ENCODE measurements around the gene SERPINA5.

The SERPINA5 gene, protein sequence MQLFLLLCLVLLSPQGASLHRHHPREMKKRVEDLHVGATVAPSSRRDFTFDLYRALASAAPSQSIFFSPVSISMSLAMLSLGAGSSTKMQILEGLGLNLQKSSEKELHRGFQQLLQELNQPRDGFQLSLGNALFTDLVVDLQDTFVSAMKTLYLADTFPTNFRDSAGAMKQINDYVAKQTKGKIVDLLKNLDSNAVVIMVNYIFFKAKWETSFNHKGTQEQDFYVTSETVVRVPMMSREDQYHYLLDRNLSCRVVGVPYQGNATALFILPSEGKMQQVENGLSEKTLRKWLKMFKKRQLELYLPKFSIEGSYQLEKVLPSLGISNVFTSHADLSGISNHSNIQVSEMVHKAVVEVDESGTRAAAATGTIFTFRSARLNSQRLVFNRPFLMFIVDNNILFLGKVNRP

DNA sequence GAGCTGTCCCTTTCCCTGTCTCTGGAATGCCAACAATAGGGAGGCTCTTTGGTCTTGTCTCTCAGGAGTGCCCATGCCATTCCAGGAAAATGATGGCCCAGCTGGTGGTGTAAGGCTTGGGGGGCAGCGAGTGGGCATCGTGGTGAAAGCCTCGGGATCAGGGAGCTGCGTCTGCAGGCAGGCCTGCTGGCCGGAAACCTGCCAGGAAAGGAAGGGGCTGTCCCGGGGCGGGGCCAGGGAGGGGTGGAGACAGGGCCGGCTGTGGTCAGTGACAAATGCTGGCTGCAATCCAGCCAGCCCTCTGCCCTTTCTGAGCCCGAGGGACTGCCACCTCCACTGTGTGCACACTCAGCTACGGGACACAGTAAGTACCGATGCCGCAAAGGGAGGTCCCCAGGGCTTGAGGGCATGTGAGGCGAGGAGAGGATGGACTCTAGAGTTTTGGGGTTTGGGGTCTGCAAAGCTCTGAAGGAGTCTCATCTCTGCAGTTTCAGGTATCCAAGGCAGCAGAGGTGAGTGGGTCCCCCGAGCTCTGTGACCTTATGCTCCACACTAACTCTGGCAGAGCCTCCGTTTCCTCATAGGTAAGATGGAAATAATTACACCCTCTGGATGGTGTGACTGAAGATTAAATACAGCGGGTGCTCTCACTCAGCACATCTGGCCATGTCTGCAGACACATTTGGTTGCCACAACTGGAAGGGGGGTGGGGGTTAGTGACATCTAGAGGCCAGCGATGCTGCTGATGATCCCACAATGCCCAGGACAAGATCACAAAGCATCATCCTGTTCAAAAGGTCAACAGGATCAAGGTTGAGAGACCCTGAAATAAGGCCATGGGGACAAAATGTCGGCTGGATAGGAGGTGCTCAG is at the start of gene SERPINA5:
TSS of gene SERPINA5 (plus strand) at position 300 of the 873 bp plus-strand sequence. CDS start 5,937 bp downstream, outside the sequence.
- DNase-seq: no peak

DNA sequence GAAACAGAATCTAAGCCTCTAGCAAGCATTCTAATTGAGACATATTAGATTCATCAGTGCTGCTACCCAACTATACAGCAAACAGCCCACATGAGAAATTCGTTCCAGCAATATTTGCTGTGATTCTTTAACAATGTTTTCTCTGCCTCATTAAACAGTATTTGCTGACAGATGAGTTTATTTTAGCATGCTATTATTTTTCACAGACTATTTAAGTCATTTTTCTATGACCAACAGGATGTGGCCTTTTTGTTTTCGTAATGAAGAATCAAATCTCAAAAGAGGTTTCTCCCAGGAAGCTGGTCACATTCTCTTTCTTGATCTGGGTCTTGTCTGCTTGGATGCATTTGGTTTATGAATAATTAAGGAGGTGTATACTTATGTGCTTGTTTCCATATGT is 48.8 kb upstream of the SERPINA5 start:
- no peak for DNase-seq

DNA sequence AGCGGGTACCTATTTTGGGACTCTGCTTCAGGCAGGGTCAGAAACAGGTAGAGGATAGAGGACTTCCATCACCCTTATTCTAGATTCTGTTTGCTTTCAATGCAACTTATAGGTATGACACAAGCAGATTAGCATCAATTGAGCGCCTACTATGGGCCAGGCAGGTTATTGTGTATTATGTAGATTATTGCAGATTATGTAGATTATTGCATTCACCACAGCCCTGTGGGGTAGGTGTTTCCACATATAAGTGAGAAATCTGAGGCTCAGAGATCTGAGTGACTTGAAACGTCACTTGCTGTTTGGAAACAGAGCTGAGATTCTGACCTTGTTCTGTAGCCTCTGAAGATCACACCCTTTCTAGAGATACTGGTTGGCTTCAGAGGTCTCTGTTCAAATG is 45.7 kb upstream of the SERPINA5 start:
- DNase-seq: no peak

DNA sequence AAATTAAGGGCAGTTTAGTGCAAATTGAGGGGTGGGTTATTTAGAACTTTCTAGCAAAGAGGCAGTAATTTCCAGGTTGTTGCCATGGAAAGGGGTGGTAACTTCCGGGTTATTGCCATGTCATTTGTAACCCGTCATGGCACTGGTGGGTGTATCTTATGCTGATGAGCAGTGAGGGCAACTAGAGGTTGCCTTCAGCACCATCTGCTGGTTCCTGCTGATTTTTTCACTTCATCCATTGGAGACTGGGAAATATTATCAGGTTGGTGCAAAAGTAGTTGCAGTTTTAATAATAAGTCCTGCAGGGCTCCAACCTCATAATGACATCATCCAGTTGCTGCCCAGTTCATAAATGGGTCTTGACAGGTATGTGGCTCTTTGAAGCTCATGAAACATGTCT is 44.4 kb upstream of the SERPINA5 start:
- no peak for DNase-seq

DNA sequence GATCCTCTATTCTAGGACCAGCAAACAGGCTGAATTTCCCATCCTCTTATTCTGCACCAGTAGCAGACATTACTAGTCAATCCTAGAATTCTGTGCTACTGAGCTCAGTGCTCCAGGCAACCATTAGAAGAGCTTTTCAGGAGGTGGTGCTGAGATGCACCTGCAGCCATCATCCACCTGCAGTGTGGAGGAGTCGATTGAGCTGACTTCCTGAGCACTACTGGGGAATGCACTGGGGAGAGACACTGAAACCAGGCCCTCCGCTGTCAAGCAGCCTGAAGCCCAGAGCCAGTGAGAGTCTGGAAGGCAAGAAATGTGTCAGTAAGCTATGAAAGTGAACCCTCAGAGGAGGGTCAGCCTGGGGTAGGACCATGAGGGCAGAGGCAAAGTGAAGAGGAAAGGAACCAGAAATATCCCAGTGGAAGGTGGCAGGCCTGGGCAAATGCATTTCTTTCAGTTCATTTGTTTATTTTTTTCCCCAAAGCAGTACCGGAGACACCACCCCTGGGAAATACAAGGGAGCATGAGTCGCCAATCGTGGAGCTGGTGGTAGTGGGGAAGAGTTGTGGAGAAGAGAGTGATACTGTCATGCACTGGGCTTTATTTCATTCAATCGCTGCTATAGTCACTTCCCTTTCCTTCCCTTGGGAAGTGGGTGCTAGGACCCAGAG is 43.0 kb upstream of the SERPINA5 start:
- DNase-seq: no peak

DNA sequence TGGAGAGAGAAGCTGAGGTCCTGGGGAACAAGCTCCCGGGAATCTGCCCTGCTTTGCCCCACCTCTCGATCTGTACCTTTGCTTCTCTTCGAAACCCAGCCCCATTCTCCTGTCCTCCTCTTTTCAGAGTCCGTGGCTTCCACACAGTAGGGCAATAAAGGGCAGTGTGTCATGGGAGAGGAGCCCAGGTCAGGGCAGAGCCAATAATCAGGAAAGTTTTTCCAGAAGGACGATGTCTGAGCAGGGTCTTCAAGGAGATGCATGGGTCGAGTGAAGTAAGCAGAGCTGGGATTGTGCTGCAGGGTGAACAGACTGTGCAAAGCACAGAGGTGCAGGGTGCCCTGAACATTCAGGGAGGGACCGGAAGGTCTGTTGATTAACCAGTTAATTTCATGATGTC is 42.0 kb upstream of the SERPINA5 start:
- DNase-seq: no peak

DNA sequence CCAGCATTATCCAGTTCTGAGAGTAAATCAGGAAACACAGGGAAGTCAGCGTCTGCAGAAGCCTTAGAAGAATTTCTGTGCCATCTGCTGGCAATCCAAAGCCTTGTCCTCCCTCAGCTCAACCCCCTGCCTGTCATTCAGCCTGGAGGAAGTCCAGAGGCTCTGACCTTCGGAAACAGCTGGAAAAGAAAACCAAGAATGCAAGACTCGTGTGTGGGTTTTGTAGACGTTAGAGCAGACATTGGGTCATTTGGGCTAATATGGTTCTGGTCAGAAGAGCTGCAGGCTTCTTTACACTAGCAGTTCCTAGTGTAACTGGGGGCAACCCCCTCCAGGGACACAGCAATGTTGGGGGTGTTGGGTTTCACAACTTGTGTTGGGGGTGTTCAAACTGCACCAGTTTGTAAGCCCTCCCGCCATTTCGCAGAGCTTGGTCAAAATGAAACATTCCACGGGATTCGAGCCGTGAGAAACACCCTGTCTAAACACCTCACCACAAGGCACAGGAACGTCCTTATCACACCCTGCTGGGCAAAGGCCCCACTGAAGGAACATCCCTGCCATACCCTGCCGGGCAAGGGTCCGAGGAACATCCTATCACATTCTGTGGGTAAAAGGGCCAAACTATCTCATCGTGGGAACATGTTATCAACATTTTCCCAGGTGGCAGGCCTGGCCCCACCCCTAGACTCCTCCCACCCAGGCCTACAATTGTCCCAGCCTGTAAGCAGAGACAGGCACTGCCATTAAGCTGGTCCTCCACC is 41.0 kb upstream of the SERPINA5 start:
- no peak for DNase-seq

DNA sequence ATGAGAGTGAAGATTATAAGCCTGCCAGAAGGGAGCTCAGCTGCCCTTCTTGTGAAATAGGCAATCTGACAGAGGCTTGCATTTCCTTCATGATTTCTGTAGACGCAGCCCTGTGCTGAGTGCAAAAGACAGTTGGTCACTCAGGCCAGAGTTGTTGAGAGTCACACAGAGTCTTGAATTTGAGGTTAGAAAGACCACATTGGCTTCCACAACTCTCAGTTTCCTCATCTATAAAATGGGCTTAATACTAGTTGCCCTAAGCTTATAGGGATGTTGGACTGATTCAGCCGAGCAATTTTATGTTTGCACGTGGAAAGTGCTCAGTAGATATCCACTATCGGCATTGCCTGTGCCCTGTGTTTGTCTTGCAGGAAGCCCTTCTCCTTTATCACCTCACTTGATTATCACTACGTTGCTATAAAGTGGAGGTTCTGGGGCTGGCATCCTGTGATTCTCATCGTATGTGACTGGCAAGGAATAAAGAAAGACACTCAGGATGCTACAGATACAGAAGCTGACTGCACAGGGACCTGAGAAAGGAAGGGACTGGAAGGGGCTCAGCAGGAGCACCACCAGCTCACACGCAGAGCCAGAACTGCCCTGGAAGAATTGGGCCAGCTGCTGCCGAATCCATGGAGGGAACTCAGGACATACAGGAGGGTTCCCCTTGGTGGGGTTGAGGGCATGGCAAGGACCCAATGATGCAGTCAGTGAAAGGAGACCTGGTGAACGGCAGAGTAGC is 39.8 kb upstream of the SERPINA5 start:
- DNase-seq: no peak

DNA sequence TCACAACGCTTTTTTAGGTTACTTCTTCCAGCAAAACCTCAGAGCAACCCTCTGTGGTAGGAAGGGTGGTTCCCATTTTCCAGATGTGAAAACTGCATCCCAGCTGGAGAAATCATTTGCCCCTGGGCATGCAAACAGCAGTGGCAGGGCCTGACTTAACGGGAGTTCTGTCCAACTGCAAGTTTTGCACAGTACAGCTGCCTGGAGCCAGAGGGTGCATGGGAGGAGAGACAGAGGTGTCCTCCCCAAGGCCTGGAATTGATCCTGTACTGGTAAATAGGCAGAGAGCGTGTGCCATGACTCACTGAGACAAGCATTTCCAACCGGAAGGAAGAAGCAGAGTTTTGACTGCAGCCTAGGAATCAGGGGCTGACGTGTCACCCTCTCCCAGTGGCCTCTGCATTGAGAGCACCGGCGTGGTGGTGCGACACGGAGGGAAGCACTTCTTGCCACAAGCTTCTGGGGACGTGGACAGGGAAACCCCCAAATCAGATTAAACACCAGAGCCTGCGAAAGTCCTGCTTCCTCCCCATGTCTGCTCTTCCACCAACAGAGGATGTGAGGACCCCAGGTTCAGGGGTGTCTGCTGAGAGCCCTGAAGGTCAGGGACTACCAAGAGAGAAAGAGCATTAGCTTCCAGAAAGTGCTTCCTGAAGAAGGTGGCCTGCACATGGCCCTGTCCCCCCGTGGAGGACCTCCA is 39.0 kb upstream of the SERPINA5 start:
- DNase-seq: no peak

DNA sequence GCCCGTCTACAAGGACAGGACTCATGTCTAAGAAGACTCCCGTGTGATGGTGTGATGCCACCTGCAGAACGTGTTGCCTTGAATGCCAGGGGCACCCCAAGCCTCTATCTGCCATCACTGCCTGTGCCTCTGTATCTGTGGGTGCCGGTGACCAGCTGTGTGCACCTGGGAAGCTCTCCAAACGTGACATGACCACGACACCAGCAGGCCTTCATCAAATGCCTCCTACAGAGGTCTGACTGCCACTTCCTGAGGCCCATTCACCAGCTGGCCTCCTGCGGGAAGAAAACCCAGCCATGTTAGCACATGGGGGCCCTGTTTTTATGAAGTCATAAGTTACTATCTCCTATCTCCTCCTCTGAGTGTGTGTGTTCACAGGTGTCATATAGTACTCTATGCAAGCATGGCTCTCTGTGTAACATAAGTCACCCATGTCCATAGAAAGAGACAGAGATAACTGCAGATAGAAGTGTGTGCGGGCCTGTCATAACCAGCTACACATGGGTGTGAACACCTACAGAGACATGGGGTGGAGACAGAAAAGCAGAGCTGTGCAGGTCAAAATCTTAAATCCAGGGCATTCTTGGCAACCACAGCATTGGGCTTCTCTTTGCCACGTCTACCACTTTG is 38.3 kb upstream of the SERPINA5 start:
- no peak for DNase-seq

DNA sequence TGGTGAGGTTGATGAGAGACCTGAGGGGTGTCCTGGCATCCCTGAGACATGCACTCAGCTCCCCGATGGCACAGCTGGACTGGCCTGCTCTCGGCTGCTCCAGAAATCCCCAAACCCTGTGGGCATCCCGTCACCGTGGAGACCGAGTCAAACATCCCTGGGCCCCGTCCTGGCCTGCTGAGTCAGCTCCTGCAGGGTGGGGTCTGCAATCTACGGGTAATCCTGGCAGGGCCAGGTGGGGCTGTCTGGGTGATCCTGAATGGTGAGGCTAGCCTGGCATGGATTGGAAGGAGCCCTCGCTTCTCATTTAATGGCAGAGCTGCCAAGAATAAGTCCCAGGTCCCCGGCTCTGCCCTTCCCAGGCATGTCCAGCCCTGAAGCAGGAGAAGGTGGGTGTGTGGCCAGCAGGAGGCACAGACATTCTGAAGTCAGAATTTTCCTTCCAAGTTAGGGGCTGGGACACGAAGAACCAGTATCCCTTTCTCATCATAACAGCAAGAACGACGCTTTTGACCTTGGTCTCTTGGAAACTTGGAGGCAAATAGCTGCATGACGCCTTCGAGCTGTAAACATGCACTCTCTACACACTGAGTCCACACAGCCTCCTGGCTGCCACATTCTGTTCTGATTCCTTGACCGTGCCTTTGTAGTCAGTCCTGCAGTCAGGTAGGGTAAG is 37.6 kb upstream of the SERPINA5 start:
- DNase-seq: no peak

DNA sequence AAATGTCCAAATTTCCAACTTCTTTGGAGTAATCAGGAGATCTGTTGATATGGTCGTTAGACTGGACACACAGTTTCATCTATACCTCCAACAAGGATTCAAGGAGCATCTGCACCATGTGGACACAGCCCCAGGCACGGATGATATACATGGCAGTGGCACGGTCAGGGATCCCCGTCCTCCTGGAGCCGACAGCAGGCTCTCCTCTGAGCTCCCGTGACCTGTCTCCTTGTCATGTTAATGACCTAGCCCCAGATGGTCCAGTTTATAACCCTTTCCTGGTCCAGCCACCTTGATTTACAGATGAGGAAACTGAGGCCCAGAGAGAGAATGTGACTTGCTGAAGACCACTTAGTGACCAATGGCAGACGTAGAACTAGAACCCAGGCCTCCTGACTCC is 36.5 kb upstream of the SERPINA5 start:
- no peak for DNase-seq

DNA sequence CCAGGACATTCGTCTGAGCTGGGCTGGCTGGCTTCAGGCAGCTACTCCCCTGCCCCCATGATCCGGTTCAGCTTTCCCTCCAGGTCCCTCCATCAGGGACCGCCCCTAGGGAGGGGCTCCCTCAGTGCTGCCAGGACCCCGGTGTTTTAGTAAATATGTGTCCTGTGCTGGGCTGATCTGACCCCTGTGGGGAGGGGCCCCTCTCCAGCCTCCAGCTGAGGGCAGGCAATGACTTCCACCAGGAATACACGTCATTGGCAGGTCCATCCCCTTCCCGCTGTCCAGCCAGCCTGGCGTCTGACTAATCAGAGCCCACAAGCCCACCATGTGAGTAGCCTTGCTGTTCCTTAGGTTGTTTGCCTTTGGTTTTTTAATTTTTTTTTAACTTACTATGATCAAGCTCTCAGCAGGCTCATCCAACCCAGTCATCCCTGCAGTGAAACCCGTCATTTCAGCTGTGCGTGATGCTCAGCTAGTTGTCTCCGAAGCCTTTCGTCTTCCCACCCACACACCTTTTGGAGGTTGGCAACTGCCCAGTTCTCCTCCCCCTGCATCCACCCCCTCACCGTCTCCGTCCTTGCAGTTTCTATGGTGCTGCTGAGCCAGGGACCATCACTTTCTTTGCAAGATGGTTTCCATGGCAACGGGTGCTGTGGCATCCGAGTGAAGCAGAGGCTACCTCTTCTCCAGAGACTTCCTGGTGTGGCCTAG is 35.9 kb upstream of the SERPINA5 start:
- peak in 1 of 2 experiments; percentile 9 for DNase-seq

DNA sequence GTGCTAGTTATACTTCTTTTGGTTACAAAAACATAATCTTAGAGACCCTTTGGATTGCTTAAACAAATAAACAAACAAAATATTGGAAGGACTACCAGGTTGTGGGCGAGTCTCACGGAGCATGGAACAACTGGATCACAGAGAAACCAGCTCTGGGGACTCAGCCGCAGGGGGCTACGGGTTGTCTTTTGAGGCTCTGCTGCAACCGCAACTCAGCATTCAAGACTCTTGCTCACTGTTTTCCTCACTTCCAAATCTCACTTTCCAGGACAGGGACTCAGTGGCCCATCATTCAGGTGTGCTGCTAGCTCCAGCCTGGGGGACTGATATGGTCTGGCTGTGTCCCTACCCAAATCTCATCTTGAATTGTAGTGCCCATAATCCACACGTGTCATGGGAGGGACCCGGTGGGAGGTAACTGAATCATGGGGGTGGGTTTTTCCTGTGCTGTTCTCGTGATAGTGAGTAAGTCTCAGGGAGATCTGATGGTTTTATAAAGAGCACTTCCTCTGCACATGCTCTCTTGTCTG is 34.0 kb upstream of the SERPINA5 start:
- DNase-seq: no peak

DNA sequence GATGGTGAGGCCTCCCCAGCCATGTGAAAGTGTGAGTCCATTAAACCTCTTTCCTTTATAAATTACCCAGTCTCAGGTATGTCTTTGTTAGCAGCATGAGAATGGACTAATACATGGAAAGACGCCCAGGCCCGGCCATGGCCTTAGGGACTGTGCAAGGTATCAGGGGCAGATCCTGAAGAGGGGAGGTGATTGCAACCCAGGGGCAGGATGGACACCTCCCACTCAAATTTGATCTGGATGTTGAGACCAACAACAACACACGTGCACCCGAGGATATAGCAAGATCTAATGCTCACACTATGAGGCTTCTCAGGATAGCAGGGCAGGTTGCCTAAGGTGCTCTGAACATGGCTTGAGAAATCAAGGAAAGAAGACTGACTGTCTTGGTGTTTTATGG is 33.5 kb upstream of the SERPINA5 start:
- no peak for DNase-seq

DNA sequence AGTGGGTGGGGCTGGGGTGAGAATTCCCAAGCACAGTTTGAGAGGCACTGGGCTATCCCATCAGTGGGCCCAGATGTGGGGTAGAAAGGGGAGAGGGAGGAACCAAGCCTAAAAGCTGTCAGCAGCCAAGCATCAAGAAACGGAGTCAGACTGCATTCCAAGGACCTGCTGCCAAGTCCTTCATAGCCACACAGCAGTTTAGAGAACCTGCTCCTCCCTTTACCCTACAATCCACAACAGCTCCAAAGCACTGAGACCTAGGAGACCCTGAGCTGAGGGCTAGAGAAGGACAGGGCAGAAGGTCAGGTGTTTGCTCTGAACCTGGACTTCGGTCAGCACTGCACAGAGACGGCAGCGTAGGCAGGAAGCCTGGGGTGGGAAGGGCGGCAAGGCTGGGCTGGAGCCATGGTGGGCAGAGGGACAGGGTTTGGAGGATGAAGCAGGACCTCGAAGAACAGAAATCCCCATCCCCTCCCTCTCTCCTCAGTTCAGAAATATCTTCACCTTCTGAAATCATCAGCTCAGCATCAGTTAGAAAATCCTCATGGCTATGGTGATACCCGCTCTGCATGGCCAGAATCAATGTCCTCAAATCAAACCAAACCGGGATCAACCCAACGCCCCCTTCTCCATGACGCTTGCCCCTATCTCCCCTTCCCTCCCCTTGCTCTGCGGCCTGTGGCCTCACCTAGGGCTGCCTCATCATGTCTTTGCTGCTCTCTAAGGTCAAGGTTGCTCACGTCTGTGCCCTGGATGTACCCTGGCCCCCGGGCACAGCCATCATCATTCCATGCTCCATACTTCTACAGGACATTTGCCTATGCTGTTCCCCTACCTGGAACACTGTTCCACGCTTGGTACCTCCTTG is 32.9 kb upstream of the SERPINA5 start:
- DNase-seq: no peak

DNA sequence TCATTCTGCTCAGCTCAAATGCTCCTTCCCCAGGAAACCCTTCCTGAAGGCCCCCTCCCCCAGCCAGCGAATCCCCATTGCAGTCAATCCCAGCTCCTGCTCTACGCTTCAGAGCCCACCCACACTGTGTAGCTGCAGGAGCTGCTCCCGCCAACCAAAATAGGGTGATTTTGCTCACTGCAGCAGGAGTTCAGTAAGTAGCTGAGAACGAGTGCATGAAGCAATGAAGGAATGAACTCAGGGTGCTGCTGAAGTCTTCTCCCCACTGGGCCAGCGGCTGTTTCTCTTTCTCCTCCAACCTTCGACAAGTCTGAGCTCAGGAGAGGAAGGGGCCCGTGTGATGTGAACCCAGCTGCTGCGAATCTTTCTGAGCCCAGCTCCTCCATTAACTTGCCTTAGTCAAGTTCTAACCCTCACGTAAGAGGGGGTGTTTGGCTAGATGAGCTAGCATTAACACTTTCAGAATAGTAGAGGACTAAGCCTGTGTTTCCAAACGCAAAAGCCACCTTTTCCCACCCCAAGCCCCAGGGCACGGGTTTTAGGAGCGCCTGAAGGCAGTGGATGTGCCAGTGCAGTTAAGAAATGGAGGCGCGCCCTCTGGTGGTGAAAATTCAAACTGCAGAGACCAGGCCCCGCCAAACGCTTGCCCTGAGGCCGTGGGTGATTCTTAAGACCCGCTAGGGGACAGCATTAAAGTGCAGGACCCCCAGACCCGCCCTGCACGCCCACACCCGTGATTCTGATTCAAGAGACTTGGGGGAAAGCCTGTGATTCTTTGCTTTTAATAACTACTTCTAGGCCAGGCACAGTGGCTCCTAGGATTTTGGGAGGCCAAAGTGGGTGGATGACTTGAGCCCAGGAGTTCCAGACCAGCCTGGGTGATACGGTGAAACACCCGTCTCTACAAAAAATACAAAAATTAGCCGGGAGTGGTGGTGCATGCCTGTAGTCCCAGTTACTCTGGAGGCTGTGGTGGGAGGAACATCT is 31.9 kb upstream of the SERPINA5 start:
- peak; percentile 1 to 57 for DNase-seq

Data from NCI-H446 (cell line).